T-cell (primary cell): ENCODE data around the gene KRTAP12-4. TPM values are rescaled to one million over a fixed set of nuclear protein-coding genes. Genes with fewer than 3 reads are reported as not detected.
"Not testable (repeated sequence)": the region's sequence is repeated elsewhere in the genome, so short reads cannot be mapped to it uniquely, and the experiment has no call there.

Experiments used
- ATAC-seq, 4 experiments: fragments of 200-7000 bp in 3 of 4; fragments of 150-1000 bp in 1 of 4; cut with Tn5 transposase; replicated peaks in 1 of 4; 1 replicate in 3 of 4; 2 replicates in 1 of 4; pipeline ENCODE4 v1.10.0; 2021; ENCODE audit warnings: moderate library complexity in 3 of 4, mild to moderate bottlenecking in 2 of 4, moderate number of reproducible peaks in 1 of 4
- CTCF ChIA-PET, 2 donors: fragments of 300-600 bp; sonication (Branson Sonifier 250); formaldehyde crosslinking; loops; one replicate each; lab custom pipeline; 2022; ENCODE audit warnings: antibody characterized with exemption in 2 of 2; lab: Charles Lee
- POLR2A ChIA-PET, 2 donors: fragments of 300-600 bp; sonication (Branson Sonifier 250); formaldehyde crosslinking; loops; one replicate each; lab custom pipeline; 2022; ENCODE audit warnings: antibody characterized with exemption in 2 of 2; lab: Charles Lee
- DNase-seq, 35 experiments: peaks; one replicate each; pipeline versions ENCODE4 v3.0.0 to v3.0.0-alpha.2; 2013 to 2023
- H3K27ac ChIP-seq: one replicate; pipeline ENCODE4 v1.5.1; 2013; ENCODE audit warnings: low read length
- H3K27me3 ChIP-seq, 2 experiments: replicated peaks in 1 of 2; 1 replicate in 1 of 2; 2 replicates in 1 of 2; pipeline versions ENCODE4 v1.6.1 to v1.7.0; 2013; ENCODE audit warnings: low read length in 1 of 2, mixed read lengths in 1 of 2; ENCODE audit not compliant: control insufficient read depth in 2 of 2, insufficient read depth in 2 of 2; ENCODE audit errors: extremely low read depth in 1 of 2
- H3K36me3 ChIP-seq, 2 donors: 1 replicate in 1 of 2; 2 replicates in 1 of 2; pipeline versions ENCODE4 v1.6.1 to v1.7.0; 2013; ENCODE audit warnings: low read length in 1 of 2; ENCODE audit not compliant: control insufficient read depth in 2 of 2, insufficient read depth in 1 of 2; ENCODE audit errors: extremely low read depth in 1 of 2
- H3K4me1 ChIP-seq, 2 experiments: 1 replicate in 1 of 2; 2 replicates in 1 of 2; pipeline versions ENCODE4 v1.6.1 to v1.7.0; 2013; ENCODE audit warnings: low read length in 2 of 2, mixed read lengths in 1 of 2; ENCODE audit not compliant: insufficient read depth in 2 of 2, control insufficient read depth in 1 of 2; ENCODE audit errors: extremely low read depth in 1 of 2
- H3K4me3 ChIP-seq, 2 donors: 1 replicate in 1 of 2; 2 replicates in 1 of 2; pipeline versions ENCODE4 v1.5.1 to v1.7.0; 2013; ENCODE audit warnings: mild to moderate bottlenecking in 2 of 2, low read length in 1 of 2, moderate library complexity in 1 of 2; ENCODE audit not compliant: control insufficient read depth in 1 of 2; ENCODE audit errors: extremely low read depth in 1 of 2
- H3K9me3 ChIP-seq: 2 replicates; pipeline ENCODE4 v1.7.0; 2013
- H3K27ac Mint-ChIP-seq, 2 donors: one replicate each; pipeline ENCODE4 v1.8.0; 2020 to 2021; ENCODE audit warnings: mild to moderate bottlenecking in 2 of 2, mixed read lengths in 2 of 2
- H3K27me3 Mint-ChIP-seq, 2 donors: one replicate each; pipeline ENCODE4 v1.8.0; 2021 to 2022; ENCODE audit warnings: mixed read lengths in 2 of 2
- H3K36me3 Mint-ChIP-seq: one replicate; pipeline ENCODE4 v1.8.0; 2021; ENCODE audit warnings: mixed read lengths
- H3K4me1 Mint-ChIP-seq, 3 donors: one replicate each; pipeline ENCODE4 v1.8.0; 2020 to 2022; ENCODE audit warnings: mixed read lengths in 3 of 3, mild to moderate bottlenecking in 1 of 3
- H3K4me3 Mint-ChIP-seq, 3 donors: one replicate each; pipeline ENCODE4 v1.8.0; 2020 to 2022; ENCODE audit warnings: mild to moderate bottlenecking in 3 of 3, mixed read lengths in 3 of 3, moderate library complexity in 3 of 3
- H3K9me3 Mint-ChIP-seq, 3 donors: one replicate each; pipeline ENCODE4 v1.8.0; 2020 to 2022; ENCODE audit warnings: mixed read lengths in 3 of 3
- WGBS: methylation state at CpG from one replicate; pipeline ENCODE4 v1.1.5; 2013; ENCODE audit warnings: missing lambda C conversion rate; ENCODE audit not compliant: insufficient coverage; 5-methylcytosine and 5-hydroxymethylcytosine counted together
- total RNA-seq, 35 experiments: library from RNA in 6 of 35; stranded (reverse) in 6 of 35; fragments of 120-200 nt in 1 of 35; gene quantifications; one replicate each; pipeline versions ENCODE4 v1.2.1 to v1.2.4 and lab custom pipeline; 2013 to 2026

The KRTAP12-4 gene
- total RNA-seq, 5 donors from 2014 or later (not counting 1 experiment from before 2014, with no cell fraction given): not detected

DNA sequence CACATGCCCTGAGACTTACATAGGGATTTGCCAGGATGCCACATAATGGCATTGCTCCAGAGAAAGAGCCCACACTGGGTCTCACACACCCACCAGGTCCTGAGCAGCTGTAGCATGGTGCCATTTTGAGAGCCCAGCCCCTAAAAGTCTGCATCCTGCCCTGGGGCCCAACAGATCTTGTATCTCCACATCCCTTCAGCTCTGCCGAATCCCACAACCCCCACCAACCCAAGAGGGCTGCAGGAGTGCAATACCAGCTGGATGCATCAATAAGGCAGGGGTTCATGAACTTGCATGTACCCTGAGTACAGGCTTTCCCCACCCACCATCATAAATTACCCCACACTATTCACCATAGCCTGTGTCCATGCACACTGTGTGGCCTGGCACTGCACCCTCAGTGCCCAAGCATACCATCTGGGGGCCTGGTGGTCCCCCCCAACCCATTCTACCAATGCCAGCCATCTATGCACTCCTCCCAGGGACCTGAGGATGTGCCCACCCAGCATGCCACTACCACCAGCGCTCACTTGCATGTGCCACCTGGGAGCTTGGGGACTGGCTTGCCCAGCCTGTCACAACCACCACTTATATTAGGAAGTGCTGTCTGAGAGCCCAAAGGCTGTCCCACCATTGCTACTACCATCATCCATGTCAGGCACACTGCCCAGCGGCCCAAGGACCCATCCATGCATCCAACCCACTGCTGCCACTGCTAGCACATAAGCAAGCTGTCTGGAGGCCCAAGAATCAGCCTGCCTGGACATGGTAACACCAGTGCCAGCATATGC, 16.4 kb upstream of the KRTAP12-4 start:
- ChIA-PET CTCF (no interaction called here), POLR2A (no interaction called here)
- Histone ChIP-seq H3K9me3 (peaks cover 4% of the 10 kb centered on the region), H3K27ac (no peak overlapping the region), H3K27me3 (peaks cover 0 to 7% of the 10 kb centered on the region in 2 experiments), H3K4me3 (no peak overlapping the region), H3K4me1 (no peaks in the 10 kb centered on the region), H3K36me3 (no peaks in the 10 kb centered on the region)
- Mint-ChIP-seq H3K9me3 (peaks cover 8 to 41% (median 20%) of the 10 kb centered on the region in 3 donors), H3K27me3 (peaks cover 0 to 7% of the 10 kb centered on the region in 2 donors), H3K27ac (no peak overlapping the region), H3K4me1 (peaks cover 0 to 1% (median 0%) of the 10 kb centered on the region in 3 donors), H3K4me3 (no peak overlapping the region), H3K36me3 (peaks cover 11% of the 10 kb centered on the region)
- 90% methylated on average over 3 of the region's 3 CpGs for WGBS
- DNase-seq (no peak), ATAC-seq (no peak)

DNA sequence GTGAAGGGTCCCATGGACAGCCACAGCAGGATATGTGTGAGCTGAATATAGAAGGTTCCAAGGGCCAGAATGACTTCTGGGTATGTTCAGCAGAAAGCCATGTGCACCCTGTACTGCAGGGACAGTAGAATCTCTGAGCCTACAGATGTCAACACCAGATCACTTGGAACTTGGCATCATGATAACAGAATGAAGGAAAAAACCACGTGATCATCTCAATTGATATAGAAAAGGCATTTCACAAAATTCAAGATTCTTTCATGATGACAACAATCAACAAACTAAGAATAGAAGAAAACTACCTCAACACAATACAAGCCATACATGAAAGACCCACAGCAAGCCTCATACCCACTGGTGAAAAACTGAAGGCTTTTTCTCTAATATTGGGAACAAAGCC, 13.2 kb upstream of the KRTAP12-4 start:
- no peak overlapping the region for H3K27ac ChIP-seq
- DNase-seq (no peak), ATAC-seq (no peak)
- Mint-ChIP-seq H3K27me3 (peaks cover 0 to 5% of the 10 kb centered on the region in 2 donors), H3K36me3 (peaks cover 7% of the 10 kb centered on the region), H3K4me3 (no peak overlapping the region), H3K27ac (peak overlapping the region in 1 of 2 donors; percentile 15), H3K9me3 (peaks cover 6 to 33% (median 11%) of the 10 kb centered on the region in 3 donors), H3K4me1 (peaks cover 0 to 1% (median 0%) of the 10 kb centered on the region in 3 donors)
- H3K9me3 ChIP-seq: no peaks in the 10 kb centered on the region
- peaks cover 0 to 7% of the 10 kb centered on the region in 2 experiments for H3K27me3 ChIP-seq
- H3K36me3 ChIP-seq: no peaks in the 10 kb centered on the region
- no peak overlapping the region for H3K4me3 ChIP-seq
- no peaks in the 10 kb centered on the region for H3K4me1 ChIP-seq
- CTCF ChIA-PET: no interaction called here
- POLR2A ChIA-PET: no interaction called here
- no CpG with 5 or more reads among the region's 1 CpG for WGBS

DNA sequence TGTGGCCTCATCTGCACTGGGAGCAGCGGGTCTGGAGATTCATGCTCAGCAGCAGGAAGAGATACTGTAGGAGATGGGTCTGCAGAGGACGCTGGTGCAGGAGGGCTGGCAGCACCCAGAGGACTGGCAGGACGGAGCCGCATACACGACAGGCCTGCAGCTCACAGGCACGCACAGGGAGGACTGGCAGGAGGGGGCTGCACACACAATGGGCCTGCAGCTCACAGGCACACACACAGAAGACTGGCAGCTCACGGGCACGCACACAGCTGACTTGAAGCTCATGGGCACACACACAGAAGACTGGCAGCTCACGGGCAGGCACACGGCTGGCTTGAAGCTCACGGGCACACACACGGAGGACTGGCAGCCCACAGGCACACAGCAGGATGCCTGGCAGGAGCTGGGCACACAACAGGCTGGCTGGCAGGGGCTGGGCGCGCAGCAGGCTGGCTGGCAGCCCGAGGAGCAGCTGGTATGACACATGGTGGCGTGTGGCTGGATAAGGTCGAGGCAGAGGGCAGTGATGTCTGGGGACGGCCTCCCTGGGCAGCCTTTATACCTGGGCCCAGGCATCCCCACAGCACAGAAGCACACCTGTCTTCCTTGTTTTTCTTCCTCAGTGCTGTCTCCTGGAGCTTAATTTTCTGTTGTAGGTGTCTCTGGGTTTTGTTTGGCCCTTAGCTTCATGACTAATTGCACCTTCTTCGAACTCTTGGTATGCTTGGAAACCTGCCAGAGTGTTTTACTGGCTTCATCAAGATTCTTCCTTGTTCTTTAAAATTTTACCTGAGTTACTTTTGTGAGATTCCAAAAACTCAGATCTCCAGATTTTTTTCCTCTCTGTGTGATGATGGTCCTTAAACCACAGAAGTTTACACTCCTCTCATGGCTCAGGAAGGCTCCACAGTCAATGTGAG, 12.2 kb upstream of the KRTAP12-4 start, which contains the start of gene KRTAP12-2:
KRTAP12-2 (minus strand) TSS at position 527 of the 920 bp plus-strand sequence; CDS start at position 486, 41 bp downstream.
- Mint-ChIP-seq H3K27ac (no peak within 1 kb of the TSS), H3K36me3 (peaks cover 11% of the 10 kb centered on the region), H3K9me3 (peaks cover 11 to 34% (median 11%) of the 10 kb centered on the region in 3 donors), H3K4me1 (peaks cover 0 to 1% (median 0%) of the 10 kb centered on the region in 3 donors), H3K4me3 (no peak within 1 kb of the TSS), H3K27me3 (peaks cover 0 to 5% of the 10 kb centered on the region in 2 donors)
- Histone ChIP-seq H3K27me3 (peaks cover 0 to 7% of the 10 kb centered on the region in 2 experiments), H3K36me3 (no peaks in the 10 kb centered on the region), H3K4me3 (no peak within 1 kb of the TSS), H3K9me3 (no peaks in the 10 kb centered on the region), H3K4me1 (no peaks in the 10 kb centered on the region), H3K27ac (no peak within 1 kb of the TSS)
- WGBS: 87% methylated on average over 13 of the region's 19 CpGs
- DNase-seq (no peak), ATAC-seq (no peak)
- ChIA-PET CTCF (no interaction called here), POLR2A (no interaction called here)

- H3K4me1 Mint-ChIP-seq: peaks cover 5 to 8% (median 6%) of the 10 kb centered on the region in 3 donors
- H3K9me3 Mint-ChIP-seq: peaks cover 7 to 33% (median 11%) of the 10 kb centered on the region in 3 donors
- Histone ChIP-seq H3K4me3 (no peak overlapping the region), H3K4me1 (peaks cover 0 to under 1% of the 10 kb centered on the region in 2 experiments), H3K27ac (no peak overlapping the region), H3K27me3 (no peaks in the 10 kb centered on the region), H3K9me3 (no peaks in the 10 kb centered on the region), H3K36me3 (no peaks in the 10 kb centered on the region)
- no peak for DNase-seq
- H3K36me3 Mint-ChIP-seq: peaks cover 11% of the 10 kb centered on the region
- CTCF ChIA-PET: no interaction called here
- H3K27me3 Mint-ChIP-seq: peaks cover 0 to 5% of the 10 kb centered on the region in 2 donors
- H3K27ac Mint-ChIP-seq: no peak overlapping the region
- POLR2A ChIA-PET: interaction anchor here in 1 of 2 donors (0.6 kb wide), 1 partner anchor 941 kb away, joined by 3 read pairs; no protein-coding TSS in a partner anchor
- 85% methylated on average over 2 of the region's 5 CpGs for WGBS
- ATAC-seq: no peak
- H3K4me3 Mint-ChIP-seq: no peak overlapping the region
Measured at GRCh38 chr21:44664691-44665090, 10.2 kb upstream of the KRTAP12-4 start.

GRCh38 chr21:44661567-44661966, 7.1 kb upstream of the KRTAP12-4 start:
- POLR2A ChIA-PET, ATAC-seq, H3K36me3 ChIP-seq, H3K9me3 ChIP-seq, H3K27me3 ChIP-seq, H3K4me3 ChIP-seq, CTCF ChIA-PET, H3K27ac ChIP-seq, H3K4me3 Mint-ChIP-seq, H3K27me3 Mint-ChIP-seq, DNase-seq: not testable (repeated sequence)
- peaks cover 9 to 32% (median 13%) of the 10 kb centered on the region in 3 donors for H3K9me3 Mint-ChIP-seq
- H3K36me3 Mint-ChIP-seq: peaks cover 13% of the 10 kb centered on the region
- peaks cover 0 to 31% of the 10 kb centered on the region in 2 experiments for H3K4me1 ChIP-seq
- H3K27ac Mint-ChIP-seq: peak overlapping the region in 1 of 2 donors; percentile 67
- WGBS: no CpG with 5 or more reads among the region's 7 CpGs
- H3K4me1 Mint-ChIP-seq: peaks cover 37 to 40% (median 38%) of the 10 kb centered on the region in 3 donors
